Lower lobe of right lung (tissue), 2 donors: ENCODE data around the gene STK31. TPM values are rescaled to one million over a fixed set of nuclear protein-coding genes. Genes with fewer than 3 reads are reported as not detected.
"Not testable (repeated sequence)": the region's sequence is repeated elsewhere in the genome, so short reads cannot be mapped to it uniquely, and the experiment has no call there.

Experiments
- ATAC-seq, 2 donors: fragments of 200-7000 bp; cut with Tn5 transposase; one replicate each; pipeline ENCODE4 v1.9.1; 2020 to 2022; ENCODE audit warnings: mild to moderate bottlenecking in 2 of 2, moderate library complexity in 2 of 2
- DNase-seq: peaks from one replicate; pipeline ENCODE4 v3.0.0-alpha.2; 2020
- H3K27ac ChIP-seq: fragments of 200-600 bp; one replicate; pipeline ENCODE4 v1.8.0; 2022
- H3K27me3 ChIP-seq: fragments of 200-600 bp; one replicate; pipeline ENCODE4 v1.8.0; 2022; ENCODE audit warnings: low read depth
- H3K36me3 ChIP-seq: fragments of 200-600 bp; one replicate; pipeline ENCODE4 v1.8.0; 2022; ENCODE audit warnings: mild to moderate bottlenecking
- H3K4me1 ChIP-seq: fragments of 200-600 bp; one replicate; pipeline ENCODE4 v1.8.0; 2022
- H3K4me3 ChIP-seq: fragments of 200-600 bp; one replicate; pipeline ENCODE4 v1.8.0; 2022; ENCODE audit warnings: mild to moderate bottlenecking
- H3K9me3 ChIP-seq: fragments of 200-600 bp; one replicate; pipeline ENCODE4 v1.8.0; 2022
- intact Hi-C: fragments of 100-400 bp; cut with DNase I; formaldehyde crosslinking; loops from one replicate; pipeline ENCODE4 v1.11.0; 2022
- total RNA-seq: library from RNA; stranded (reverse); fragmentation: NEBNext Ultra II Directional; extraction: Animal tissue kit (Norgen Biotek cat#: 25700); gene quantifications from one replicate; pipeline ENCODE4 v1.2.1, GENCODE V29; 2021
- TF ChIP-seq, protein P1 (sequence below): fragments of 200-600 bp; IDR thresholded peaks from one replicate; pipeline ENCODE4 v1.8.0; 2022; ENCODE audit warnings: antibody characterized with exemption, mild to moderate bottlenecking
- donor health status: DM: no; HTN: yes; CAD: no; lungs with severe emphysema.

STK31 gene
- total RNA-seq, 1 donor from 2014 or later, result 1.0 TPM

DNA sequence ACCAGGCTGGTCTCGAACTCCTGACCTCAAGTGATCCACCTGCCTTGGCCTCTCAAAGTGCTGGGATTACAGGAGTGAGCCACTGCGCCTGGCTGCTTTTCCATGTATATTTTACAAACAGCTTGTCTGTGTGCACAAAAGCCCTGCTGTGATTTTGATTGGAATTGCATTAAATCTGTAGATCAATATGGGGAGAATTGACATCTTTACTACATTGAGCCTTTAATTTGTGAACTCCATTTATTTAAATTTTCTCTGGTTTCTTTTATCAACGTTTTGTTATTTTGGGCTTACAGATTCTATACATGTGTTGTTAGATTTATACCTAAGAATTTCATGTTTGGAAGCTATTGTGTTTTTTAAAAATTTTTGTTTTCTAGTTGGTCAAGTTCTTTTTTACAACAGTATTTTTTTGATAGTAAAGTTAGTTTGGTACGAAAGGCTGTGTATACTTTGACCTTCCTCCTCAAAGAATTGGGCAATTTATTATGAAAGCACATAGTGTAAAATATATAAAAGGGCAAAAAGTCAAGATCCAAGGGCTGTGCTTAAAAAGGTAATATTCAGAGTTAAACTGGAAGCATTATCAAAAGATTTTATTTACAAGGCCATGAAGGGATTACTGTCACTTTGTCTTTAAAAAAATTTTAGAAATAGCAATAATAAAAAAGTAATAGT lies 92.8 kb downstream of the STK31 start:
- no peaks in the 10 kb centered on the region for H3K9me3 ChIP-seq
- DNase-seq (no peak), ATAC-seq (no peak)
- TF ChIP-seq, protein P1, sequence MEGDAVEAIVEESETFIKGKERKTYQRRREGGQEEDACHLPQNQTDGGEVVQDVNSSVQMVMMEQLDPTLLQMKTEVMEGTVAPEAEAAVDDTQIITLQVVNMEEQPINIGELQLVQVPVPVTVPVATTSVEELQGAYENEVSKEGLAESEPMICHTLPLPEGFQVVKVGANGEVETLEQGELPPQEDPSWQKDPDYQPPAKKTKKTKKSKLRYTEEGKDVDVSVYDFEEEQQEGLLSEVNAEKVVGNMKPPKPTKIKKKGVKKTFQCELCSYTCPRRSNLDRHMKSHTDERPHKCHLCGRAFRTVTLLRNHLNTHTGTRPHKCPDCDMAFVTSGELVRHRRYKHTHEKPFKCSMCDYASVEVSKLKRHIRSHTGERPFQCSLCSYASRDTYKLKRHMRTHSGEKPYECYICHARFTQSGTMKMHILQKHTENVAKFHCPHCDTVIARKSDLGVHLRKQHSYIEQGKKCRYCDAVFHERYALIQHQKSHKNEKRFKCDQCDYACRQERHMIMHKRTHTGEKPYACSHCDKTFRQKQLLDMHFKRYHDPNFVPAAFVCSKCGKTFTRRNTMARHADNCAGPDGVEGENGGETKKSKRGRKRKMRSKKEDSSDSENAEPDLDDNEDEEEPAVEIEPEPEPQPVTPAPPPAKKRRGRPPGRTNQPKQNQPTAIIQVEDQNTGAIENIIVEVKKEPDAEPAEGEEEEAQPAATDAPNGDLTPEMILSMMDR, result no peak
- H3K4me1 ChIP-seq, result no peaks in the 10 kb centered on the region
- no peak overlapping the region for H3K27ac ChIP-seq
- no peaks in the 10 kb centered on the region for H3K36me3 ChIP-seq
- H3K4me3 ChIP-seq, result no peak overlapping the region
- H3K27me3 ChIP-seq, result no peaks in the 10 kb centered on the region
- intact Hi-C loops, result no loop called here

- intact Hi-C loops, result no loop called here
- Histone ChIP-seq H3K27ac (no peak overlapping the region), H3K27me3 (no peaks in the 10 kb centered on the region), H3K4me1 (no peaks in the 10 kb centered on the region), H3K36me3 (no peaks in the 10 kb centered on the region), H3K4me3 (no peak overlapping the region), H3K9me3 (peaks cover 1% of the 10 kb centered on the region)
- TF ChIP-seq, protein P1, result no peak
- DNase-seq, result no peak
- ATAC-seq, result no peak
Observed at GRCh38 chr7:23804707-23805106, 94.7 kb downstream of the STK31 start.

- TF ChIP-seq, protein P1, result no peak
- ATAC-seq (no peak), DNase-seq (no peak)
- H3K4me3 ChIP-seq, result no peak overlapping the region
- no peaks in the 10 kb centered on the region for H3K27me3 ChIP-seq
- no peaks in the 10 kb centered on the region for H3K4me1 ChIP-seq
- H3K9me3 ChIP-seq, result peaks cover 12% of the 10 kb centered on the region
- intact Hi-C loops, result no loop called here
- no peaks in the 10 kb centered on the region for H3K36me3 ChIP-seq
- H3K27ac ChIP-seq, result no peak overlapping the region
Observed at GRCh38 chr7:23808421-23808820, 98.4 kb downstream of the STK31 start.

DNA sequence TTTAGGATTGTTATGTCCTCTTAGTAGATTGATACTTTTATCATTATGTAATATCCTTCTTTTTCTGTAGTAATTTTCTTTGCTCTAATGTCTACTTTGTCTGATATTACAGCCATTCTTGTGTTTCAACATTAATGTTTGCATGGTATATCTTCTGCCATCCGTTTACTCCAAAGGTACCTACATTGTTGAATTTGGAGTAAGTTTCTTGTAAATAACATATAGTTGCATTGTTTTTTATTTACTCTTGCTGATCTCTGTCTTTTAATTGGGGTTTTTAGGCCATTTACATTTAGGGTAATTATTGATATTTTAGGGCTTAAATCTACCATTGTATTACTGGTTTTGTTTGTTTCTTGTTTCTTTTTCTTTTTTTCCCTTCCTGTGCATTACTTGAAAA lies 100.1 kb downstream of the STK31 start:
- DNase-seq, result no peak
- no peaks in the 10 kb centered on the region for H3K36me3 ChIP-seq
- no peak overlapping the region for H3K27ac ChIP-seq
- no peaks in the 10 kb centered on the region for H3K4me1 ChIP-seq
- no peaks in the 10 kb centered on the region for H3K27me3 ChIP-seq
- H3K4me3 ChIP-seq, result no peak overlapping the region
- TF ChIP-seq, protein P1, result no peak
- ATAC-seq, result no peak
- H3K9me3 ChIP-seq, result peaks cover 12% of the 10 kb centered on the region
- intact Hi-C loops, result no loop called here

DNA sequence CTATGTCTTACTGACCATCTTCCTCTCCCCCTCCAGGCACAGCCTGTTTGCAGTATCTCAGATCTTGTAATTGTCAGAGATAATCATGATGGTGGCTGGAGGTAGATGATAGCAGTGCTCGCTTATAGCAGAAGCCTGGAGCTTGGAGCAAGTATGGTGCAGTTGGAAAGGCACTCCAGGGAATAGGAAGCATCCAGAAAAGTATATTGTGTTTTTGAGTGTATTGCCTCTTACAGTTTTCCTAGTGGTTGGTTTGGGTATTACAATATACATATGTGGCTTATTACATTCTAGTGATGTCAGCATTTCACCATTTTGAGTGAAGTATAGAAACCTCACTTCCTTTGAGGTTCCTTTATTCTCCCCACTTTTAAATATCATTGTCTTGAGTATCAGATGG lies 101.5 kb downstream of the STK31 start:
- no peak overlapping the region for H3K27ac ChIP-seq
- no peaks in the 10 kb centered on the region for H3K36me3 ChIP-seq
- intact Hi-C loops, result no loop called here
- TF ChIP-seq, protein P1, result no peak
- H3K4me3 ChIP-seq, result no peak overlapping the region
- no peaks in the 10 kb centered on the region for H3K27me3 ChIP-seq
- peaks cover 12% of the 10 kb centered on the region for H3K9me3 ChIP-seq
- no peak for DNase-seq
- no peak for ATAC-seq
- H3K4me1 ChIP-seq, result no peaks in the 10 kb centered on the region

DNA sequence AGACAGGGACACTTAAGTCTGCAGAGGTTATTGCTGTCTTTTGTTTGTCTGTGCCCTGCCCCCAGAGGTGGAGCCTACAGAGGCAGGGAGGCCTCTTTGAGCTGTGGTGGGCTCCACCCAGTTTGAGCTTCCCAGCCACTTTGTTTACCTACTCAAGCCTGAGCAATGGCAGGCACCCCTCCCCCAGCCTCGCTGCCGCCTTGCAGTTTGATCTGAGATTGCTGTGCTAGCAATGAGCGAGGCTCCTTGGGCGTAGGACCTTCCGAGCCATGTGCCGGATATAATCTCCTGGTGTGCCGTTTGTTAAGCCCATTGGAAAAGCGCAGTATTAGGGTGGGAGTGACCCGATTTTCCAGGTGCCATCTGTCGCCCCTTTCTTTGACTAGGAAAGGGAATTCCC lies 118.1 kb downstream of the STK31 start:
- ATAC-seq, H3K27me3 ChIP-seq, intact Hi-C loops, H3K4me3 ChIP-seq, H3K9me3 ChIP-seq, H3K4me1 ChIP-seq, H3K36me3 ChIP-seq, DNase-seq, H3K27ac ChIP-seq: not testable (repeated sequence)

- H3K36me3 ChIP-seq, intact Hi-C loops, ATAC-seq, H3K4me3 ChIP-seq, H3K27ac ChIP-seq, H3K27me3 ChIP-seq, DNase-seq, H3K4me1 ChIP-seq: not testable (repeated sequence)
- H3K9me3 ChIP-seq, result peaks cover 20% of the 10 kb centered on the region
Observed at GRCh38 chr7:23832733-23833132, 122.7 kb downstream of the STK31 start.
